Measurements from ENCODE around the gene HOXA2.
A peak's percentile ranks its signal among the peaks of the same experiment; 100 is the strongest.

Gene HOXA2

DNA sequence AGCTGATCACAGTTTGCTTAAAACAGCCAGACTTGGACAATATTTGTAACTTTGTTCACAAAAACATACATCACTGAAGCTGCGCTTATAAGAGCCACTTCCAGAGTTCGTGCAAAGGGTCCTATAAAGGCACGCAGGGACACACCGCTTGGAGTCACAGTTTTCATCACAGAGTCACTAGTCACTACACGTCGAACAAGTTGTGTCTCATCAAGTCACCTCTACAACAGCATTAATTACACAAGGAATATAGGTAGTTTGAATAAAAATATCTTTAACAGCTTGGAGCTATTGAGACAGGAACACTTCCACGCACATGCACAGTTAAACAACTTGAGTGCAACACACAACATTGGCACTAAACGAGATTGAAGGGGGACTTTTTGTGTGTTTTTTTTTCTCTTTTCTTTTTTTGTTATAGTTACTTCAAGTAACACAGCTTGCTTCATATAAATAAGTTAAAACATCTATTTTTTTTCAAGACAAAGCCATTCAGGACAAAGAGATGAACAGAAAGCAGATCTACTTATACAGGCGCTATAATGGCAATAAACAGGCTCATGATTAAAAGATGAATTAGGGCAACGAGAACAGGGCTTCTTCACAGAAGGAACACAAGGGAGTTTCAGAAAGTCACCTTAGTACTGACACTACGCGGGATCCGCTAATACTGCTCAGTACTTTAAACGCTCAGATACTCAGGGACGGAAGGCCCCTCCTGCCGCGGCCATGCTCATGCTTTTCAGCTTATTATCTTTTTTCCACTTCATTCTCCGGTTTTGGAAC lies 38.8 kb upstream of the HOXA2 start:
- no peak for DNase-seq (ENCODE audit: low read depth)

DNA sequence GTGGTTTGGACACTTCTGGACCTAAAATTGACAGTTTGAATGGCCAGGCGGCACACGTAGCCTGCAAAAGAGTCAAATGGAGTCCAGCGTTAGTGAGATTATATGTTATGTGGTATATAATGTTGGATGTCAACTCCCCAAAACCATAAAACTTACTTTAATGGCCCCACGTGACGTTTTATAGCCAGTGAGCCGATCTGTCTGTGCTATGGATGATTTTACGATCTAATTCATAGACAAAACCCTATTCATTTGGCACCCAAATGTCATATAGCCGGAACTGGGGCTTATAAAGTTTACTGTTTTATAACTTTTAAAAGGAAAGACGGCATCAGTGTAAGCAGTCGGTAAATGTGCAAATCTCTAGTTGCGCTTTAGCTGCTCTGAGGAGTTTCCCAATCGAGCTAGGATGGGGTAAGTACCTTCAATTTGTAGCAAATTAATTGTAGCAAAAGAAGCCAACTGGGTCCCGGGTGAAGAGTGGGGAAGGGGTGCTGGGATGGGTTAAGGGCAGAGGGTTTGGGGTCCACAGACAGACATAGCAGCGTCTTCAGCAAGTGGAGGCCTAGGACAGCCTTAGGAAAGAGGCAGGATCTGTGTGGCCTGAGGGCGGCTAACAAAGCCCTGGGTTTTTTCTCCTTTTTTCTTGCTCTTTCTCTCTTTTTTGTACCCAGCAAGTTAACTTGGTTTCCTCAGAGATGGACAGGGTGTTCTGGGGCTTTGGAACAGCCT lies 37.8 kb upstream of the HOXA2 start:
- DNase-seq (ENCODE audit: low read depth) = no peak

DNA sequence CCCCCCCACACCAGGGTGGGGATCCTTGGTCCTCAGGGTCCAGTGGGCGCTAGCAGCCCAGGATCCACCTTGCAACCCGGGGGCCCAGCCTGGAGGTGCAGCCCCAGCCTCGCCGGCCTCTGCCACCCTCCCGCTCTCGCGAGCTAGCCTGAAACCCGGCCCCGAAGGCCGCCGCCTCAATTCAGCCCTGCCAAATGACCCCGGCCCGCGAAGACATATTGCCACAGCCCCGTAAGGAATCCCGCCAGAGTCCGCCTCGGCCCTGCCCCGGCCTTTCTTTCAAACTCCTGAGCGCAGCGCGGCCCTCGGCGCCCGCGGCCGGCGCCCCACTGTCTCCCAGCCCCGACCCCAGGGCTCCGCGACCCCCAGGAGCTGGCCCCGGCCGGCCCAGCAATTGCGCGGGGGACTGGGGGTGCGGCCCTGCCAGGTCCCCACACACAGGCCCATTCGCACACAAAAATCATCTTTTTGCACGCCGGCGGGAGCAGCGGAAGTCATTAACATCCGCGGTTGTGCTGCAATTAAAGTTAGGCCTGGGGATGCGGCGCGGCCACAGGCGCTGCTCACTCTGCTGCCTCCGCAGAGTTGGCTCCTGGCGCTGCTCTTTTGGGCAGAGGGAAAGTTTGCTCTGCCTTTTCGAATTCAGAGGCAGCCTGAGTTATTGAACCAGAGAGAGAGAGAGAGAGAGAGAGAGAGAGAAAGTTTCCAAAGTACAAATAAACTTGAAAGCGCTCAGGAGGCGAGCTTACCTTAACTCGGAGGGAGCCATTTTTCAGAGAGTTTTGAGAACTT lies 37.0 kb upstream of the HOXA2 start:
- DNase-seq (ENCODE audit: low read depth) = no peak

DNA sequence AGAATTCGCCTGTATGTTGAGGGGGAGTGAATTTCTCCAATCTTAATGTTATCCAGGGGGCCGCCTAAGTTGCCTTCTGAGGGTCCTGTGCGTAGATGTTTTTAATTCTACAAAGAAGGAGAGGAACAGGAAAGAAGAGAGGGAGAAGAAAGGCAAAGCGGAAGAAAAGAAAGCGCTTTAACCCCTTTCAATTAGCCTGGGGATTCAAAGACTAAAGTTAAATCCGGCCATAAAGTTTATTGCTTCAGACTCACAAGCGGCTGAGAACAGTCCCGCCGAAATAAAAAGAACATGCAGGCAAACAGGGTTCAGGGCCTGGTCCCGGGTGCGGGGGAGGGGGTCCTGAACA lies 36.5 kb upstream of the HOXA2 start:
- no peak for DNase-seq (ENCODE audit: low read depth)

DNA sequence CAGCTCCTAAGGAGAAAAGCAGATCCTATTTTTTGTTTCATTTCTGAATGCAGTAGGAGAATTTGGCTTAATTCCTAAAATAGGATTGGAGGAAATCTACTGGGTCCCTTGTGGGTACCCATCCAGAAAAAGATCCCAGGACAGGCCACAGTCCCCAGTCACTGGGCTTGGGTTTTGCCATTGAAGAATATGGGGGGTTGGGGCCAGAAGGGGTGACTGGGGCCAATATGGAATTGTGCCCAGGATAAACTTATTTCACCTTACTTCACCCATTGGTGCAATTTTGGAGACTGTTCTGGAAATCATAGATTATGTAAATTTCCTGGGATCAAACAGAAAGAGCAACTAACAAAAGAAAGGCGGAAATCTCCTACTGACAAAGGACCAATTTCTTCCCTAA lies 36.0 kb upstream of the HOXA2 start:
- DNase-seq (ENCODE audit: low read depth) = no peak

DNA sequence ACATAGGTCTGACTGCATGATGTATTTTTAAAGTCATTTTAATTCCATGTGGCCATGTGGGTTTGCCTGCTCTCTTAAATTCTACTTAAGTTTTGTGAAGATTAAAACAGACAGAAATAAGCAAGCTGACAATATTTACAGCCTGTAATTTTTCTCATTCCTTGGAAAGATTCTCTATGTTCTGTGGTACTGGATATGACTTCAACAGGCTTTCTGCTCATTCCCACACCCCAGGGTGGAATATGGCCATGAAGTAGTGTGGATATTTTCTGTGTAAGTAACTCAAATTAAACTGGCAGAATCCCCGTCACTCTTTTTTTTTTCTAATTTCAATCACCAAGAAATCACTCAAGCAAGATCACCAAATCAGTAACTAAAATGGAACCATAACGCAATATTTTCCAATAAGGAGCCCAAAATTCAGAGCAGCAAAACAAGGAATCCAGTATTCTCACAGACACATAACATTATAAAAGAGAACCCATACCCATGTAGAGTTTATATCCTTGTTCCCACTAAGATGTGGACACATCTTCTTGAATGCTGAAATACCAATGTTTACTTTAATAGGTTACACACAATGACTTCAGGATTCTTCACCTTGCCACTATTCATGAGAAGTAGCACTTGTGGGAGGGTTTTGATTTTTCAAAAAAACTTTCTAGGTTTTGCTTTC lies 35.3 kb upstream of the HOXA2 start:
- DNase-seq (ENCODE audit: low read depth) = no peak

DNA sequence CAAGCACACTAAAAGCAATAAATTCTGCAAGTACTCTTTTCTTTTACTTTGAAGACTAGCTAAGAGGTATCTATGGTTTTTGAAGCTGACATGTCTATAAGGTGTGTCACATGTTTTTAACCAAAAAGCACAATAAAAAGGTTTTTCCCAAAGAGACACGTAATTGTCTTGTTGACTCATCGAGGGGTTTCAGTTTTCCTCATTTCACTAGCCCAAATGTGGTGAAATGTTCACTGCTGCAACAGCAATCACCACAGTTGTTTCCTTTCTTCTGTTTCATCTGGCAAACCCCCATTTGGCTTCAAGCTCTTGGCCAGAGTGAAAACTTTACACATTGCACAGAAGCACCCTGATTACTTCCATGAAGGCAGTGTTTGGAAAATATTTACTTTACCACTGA lies 31.9 kb upstream of the HOXA2 start:
- no peak for DNase-seq (ENCODE audit: low read depth)

DNA sequence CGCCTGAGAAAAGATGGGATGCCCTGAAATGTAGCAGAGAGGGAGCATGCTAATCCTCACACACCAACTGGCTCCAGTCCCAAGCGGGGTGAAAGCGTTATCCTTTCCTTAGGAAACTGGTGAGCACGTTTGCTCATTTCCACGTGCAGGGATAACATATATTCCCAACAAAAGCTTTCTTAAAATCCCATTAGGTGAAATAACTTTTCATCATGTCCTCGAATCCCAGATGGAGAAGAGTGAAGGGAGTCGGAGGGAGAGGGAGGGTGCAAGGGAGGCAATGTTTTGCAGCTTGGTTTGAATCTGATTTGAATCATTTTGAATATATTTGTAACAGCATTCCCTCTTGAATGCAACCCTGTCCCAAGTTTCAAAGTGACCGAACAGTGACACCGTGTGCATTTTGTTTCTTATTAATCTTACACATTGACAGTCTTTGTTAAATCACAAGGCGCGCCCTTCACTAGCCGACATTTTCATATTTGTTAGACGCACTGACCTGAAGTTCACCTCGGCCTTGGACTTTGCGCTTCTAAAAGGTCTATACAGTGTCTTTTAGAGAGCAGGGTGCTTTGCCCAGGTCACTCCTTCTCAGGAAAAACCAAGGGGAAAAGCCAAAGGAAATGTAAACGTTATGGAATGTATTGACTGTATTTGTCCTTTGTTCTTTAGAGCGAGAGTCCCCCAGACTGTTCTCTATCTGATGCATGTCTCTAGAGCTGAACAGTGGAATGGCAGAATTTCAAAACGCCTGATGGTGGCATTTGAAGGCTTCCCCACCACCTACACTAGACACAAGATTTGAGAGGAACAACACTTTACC lies 31.1 kb upstream of the HOXA2 start:
- DNase-seq (ENCODE audit: low read depth) = no peak

DNA sequence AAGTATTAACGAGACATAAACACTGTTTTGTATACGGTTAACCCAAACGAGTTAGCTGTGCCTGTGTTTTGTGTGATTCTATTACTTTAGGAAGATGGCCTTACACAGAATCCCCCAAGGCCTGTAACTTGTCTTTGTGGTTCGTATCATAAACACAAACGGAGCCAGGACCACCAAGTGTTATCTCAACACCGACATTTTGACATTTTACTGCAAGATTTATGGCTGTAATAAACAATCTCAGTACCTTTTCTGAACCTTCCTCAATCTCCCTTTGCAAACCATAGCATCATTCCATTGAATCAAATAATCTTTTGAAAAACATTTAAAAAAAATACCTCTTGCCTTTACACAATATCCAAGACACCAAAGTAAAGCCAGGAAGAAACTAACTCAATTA lies 30.5 kb upstream of the HOXA2 start:
- no peak for DNase-seq (ENCODE audit: low read depth)

DNA sequence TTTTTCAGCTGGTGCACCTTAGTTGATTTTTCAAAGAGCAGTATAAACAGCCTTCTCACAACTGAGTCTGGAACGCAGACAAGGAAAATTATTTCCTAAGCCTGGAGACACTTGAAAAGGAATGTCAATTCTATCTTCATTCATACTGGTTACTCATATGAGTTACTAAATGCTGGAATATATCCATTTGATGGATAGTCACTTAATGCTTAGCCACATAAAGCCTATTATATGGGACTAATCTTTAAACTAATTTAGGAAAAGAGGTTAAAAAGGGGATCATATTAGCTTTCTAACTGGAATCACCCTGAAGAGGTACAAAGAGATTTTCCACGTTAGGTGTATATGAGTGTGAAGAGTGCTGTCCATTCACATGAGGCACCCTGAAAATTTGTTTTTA lies 29.7 kb upstream of the HOXA2 start:
- DNase-seq (ENCODE audit: low read depth) = no peak

DNA sequence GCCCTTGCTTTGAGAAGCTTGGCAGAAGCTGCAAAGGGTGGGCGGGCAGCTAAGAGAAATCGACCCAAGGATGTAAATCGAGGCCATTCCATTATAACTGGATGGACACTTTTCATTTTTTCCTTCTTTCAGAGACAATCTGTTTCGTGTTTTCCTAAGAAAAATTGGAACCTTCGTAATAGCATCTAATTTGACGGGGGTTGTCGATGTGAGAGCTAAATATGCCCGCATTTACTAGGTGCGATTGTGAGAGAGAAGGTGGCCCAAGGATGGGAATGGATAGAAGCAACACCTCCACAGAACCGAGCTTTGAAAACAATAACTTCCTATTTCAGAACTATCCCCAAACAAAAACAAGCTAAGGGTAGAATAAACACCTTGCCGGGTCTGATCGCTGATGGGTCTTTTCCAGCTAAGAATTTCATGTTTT lies 28.9 kb upstream of the HOXA2 start:
- DNase-seq (ENCODE audit: low read depth) = no peak

DNA sequence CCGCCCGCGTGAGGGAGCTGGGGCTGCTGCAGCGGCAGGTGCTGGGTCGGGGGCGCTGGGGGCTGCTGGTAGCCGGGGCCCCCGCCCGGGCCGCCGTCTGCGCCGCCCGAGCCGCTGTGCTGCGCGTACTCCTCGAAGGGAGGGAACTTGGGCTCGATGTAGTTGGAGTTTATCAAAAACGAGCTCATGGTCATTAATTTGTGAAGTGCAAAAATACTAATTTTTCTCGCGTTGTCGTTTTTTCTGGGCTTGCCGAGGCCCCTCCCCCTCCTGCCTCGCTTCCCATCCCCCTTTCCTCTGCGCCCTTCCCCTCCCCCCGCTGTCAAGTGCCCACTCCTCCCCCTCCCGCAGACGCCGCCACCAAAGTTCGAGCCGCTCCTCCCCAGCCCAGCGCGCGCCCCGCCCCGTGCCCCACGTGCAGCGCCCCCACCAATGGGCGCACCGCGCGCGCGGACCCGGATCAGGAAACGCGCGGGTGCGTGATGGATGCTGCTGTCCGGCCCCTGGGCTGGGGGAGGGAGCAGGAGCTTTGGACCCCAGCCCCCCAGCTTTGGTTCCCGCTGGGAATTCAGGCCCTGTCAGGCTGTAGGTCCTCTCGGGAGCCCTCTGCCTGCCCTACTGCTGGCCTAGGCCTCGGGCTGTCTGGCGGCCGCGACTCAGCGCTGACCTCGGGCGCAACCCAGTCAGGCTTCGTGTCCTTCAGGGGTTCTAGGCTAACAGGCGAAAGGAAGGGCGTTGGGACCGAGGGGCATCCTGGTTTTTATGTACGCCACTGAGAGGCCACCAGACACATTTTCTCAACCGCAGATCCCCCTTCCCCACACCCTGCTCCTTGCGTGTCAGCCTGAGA lies 28.3 kb upstream of the HOXA2 start, which contains the start of gene HOXA4:
Gene HOXA4 (minus strand): TSS at position 218 of the 850 bp plus-strand sequence. CDS start 24 bp downstream, at position 194.
- peak; percentile 61 for DNase-seq (ENCODE audit: low read depth)

DNA sequence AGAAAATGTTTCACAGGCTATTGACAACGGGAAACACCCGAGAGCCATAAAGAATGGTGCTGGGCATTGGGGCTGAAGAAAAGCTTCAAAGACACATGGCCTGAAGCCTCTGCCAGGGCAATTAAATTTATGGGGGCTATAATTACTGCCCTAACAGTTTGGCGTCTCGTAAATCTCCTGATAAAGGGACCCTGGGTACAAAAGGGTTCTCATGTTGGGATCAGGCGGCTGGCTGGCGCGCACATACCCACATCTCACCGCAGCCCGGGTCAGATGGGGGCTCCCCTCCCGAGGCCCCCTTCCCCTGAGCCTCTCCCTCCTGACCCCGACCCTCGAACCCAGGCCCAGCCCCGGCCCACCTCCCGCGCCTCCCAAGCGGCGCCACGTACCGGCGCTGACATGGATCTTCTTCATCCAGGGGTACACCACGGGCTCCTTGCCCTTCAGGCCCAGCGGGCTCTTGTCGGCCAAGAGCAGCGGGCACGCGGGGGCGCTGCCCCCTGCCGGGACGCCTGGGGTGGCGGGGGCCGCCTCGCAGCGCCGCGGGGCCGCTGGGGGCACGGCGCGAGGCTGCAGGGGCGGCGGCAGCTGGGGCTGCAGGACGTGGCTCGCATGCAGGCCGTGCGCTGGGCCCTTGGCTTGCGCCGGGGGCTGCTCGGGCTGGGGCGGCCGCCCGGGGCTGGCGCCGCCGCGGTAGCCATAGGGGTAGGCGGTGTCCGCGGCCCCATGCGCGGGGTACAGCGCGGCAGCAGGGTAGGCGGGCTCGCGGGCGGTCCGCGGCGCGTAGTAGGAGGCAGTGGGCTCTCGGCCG lies 27.5 kb upstream of the HOXA2 start:
- no peak for DNase-seq (ENCODE audit: low read depth)

DNA sequence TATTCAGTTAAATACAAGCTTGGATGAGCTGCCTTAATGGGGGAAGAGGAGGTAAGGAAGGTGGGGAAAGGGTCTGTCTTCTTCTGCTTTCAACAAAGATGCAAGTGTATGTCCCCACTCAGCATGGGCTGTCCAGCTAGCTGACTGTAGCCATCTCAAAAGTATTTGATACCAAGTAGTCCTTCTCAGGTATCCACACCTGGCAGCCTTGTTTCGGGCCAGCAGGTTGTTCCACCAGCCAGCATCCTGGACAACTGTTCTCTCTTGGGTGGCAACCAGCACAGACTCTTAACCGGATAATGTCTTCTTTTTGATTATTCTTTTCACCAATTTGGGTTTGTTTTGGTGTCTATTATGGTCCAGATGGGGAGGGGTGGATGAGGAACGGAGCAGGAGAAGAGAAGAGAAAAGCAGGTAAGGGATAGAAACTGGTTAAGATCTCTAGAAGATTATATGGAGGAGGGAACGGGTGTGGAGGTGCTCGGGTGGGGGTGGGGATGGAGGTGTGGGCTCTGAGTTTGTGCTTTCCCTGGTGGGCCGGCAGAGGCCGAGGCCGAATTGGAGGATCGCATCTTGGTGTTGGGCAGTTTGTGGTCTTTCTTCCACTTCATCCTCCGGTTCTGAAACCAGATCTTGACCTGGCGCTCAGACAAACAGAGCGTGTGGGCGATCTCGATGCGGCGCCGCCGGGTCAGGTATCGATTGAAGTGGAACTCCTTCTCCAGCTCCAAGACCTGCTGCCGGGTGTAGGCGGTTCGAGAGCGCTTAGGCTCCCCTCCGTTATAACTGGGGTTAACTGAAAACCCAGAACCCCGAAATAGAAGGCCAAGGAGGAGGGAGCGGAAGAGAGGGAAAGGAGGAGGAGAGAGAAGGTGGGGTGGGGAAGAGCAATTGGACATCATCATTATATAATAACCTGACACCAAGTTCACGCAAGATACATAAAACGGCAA lies 26.6 kb upstream of the HOXA2 start:
- no peak for DNase-seq (ENCODE audit: low read depth)

DNA sequence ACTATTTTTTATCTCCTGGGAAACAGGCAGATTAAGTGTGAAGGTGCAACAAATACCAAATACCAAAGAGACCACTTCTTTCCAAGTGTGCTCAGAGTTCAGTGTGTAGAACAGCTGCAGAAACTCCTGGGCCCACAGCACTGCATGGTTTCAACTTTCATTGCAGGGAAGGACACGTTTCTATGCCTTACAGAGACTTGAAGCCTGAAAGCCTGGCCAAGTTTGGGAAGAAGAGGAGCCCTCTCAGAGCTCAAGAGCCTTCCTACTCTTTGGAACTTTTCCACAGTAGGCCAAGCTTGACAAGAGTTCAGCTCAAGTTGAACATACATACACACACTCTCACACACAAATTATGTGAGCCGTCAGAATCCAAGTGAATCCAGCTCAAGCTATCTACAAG lies 25.6 kb upstream of the HOXA2 start:
- no peak for DNase-seq (ENCODE audit: low read depth)

DNA sequence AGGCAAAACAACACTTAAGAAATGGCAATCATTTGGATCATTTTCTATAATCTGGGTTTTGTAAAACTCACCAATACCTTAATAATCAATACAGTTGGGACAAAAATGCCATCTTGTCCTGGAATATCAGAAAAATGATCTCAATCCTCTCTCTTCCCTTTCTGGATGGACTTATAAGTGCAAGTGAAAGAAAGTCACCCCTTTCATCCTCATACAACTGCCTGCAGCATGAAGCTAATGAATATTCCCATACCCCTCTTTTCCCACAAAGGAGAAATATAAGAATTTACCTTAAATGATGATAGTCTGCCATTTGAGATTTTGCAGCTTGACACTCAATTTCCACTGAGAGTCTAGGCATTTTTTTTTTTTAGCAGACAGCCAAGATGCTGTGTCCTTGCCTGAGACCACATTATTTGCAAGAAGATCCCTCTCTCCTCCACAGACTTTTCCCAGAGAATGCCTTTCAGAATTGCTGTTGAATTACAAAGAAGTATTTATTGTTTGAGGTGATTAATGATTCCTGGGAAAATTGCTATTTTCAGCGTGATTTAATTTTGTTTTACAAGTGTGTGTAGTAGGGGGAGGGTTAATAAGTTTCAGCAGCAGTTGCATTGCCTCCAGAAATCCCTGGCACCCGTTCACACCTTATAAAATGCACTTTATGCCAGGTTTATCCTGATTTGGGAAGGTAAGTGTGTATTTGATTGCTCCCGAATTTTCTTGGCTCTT lies 24.3 kb upstream of the HOXA2 start:
- DNase-seq (ENCODE audit: low read depth) = no peak

DNA sequence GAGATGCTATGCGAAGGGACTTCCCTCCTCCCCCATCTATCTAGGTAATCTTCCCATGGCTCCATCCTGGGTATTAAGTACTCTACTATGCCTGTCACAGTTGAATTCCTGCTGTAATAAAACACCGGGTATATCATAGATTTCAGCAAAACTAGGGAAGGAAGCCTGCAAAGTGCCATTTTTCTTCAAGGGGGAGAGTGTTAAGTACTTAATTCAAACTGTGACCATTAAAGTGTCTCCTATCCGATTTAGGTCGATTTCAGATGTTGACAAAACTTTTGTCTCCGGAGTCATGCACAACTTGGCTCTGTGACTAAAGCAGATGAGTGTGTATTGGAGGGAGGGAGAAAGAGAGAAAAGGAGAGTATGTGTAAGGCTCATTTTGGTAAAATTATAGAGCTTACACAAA lies 23.5 kb upstream of the HOXA2 start:
- DNase-seq (ENCODE audit: low read depth) = no peak

Measured in stimulated activated CD8-positive, alpha-beta memory T cell treated with anti-CD3 and anti-CD28 coated beads, Interleukin-12 subunit alpha, Interleukin-12 subunit beta, amount 100 ng/mL, for 4 hours (primary cell).